GM19240 (cell line): ENCODE data around the gene NOS3.

ENCODE experiments used
- DNase-seq: peaks from one replicate; pipeline ENCODE4 v3.0.0; 2011; ENCODE audit warnings: low spot score; ENCODE audit not compliant: insufficient read length

Gene NOS3

GRCh38 chr7:150990416-150991186, at the start of gene NOS3:
Gene NOS3, plus strand, starts transcription at chr7:150991017. Its CDS starts 2,787 bp downstream, at chr7:150993804.
- DNase-seq, result no peak

GRCh38 chr7:150941351-150942000, 49.3 kb upstream of the NOS3 start:
- no peak for DNase-seq

DNA sequence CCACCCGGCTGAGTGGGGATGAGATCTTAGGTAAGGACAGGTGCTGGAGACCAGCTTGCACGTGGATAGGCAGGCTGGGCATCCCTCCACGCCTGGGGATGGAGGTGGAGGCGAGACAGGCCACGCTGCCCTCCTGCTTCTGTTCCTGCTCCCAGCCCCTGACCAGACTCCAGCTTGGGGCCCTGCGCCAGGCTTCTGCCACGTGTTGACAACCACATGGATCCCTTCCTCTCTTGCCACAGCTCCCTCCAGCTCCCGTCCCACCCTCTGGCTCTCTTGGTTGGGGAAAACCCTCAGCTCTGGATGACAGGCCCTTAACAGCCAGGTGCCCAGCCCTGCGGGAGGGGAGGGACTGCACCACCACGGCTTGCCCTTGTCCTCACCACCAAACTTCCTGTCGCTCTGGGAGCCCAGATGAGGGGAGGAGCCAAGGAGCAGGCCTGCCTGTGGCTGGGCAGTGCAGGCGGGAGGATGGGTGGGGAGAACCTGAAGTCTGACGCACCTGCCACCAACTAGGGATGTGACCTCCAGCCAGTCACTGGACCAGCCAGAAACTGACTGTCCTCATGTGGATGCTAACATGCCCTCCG, 48.7 kb upstream of the NOS3 start:
- DNase-seq, result no peak

GRCh38 chr7:150942591-150943452, 48.0 kb upstream of the NOS3 start:
- no peak for DNase-seq

DNA sequence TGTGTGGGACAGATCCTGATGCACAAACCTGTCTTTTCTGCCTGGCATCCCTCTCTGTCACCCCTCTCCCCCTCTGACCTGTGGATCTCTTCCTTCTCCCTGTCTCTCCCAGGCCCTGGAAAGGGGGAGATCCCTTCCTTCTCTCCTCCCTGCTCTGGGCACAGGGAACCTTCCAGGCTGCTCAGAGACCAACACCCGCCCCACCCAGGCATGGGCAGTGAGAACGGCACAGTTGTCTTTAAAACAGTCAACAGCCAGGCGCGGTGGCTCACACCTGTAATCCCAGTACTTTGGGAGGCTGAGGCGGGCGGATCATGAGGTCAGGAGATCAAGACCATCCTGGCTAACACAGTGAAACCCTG, 47.4 kb upstream of the NOS3 start:
- no peak for DNase-seq

DNA sequence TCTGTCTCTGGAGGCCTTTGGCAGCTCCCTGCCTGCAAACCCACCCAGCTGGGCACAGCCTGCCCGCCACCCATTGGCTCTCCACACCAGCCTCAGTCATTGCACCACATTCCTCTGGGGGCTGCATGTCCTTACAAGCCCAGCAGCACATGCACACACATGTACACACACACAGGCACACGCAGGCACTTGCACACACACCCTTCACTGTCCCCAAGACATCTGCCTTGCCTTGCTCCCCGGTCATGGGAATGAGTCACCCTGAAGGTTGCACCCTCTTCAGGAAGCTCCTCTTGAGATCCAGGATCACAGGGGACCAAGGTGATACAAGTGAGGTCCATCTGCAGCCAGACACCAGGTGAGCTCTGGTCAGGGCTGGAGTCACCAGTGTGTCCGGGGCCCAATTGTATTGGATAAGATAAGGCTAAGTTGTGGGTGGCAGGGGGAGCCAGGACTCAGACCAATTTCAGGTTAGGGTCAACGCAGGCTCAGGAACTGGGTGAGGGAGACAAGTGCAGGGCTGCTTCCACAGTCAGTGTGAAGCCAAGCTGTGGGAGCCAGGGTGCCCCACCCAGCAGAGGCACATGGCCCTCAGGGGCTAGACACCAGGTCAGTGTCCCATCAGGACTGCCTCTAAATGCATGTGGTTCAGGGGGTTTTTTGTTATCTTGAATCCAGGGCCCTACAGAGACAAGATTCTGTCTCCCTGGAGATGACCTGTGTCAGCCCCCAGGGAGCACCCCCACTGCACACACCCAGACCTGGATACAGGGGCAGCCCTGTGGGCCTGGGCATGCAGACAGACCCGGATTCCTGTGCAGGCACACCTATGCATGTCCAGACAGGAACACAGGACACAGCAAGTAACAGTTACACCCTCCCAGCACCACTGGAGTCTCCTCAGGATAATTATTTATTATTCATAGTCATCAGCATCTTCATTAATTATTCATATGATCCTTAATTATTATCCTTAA, 46.5 kb upstream of the NOS3 start:
- no peak for DNase-seq

DNA sequence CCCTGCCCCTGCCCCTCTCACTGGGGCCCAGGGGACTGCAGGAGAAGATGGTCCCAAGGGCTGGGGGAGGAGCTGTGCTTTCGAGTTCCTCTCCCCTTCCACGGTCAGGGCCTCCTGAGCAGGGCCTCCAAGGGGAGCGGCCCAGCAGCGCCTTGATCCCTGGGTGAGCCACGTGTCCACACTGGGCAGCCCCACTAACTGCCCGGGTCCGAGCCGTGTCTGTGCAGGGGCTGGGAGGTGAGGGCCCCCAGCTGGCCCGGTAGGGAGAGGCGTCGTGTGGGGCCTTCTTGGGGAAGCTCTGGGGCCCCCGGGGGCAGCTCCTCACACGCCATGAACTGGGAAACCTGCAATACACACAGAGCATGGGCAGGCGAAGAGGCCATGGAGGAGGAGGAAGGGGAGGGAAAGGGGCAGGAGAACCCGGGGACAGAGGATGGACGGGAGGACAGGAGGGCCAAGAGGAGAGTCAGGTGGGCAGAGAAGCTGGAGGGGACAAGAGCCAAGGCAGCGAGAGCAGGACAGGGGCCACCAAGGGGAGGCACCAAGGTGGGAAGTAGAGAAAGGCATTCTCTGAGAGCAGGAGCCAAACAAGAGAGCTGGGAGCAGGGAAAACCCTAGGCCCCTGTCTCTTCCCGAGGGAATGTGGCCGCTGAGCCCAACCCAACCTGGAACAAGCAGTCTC, 45.5 kb upstream of the NOS3 start:
- DNase-seq, result no peak

- DNase-seq, result no peak
Observed at GRCh38 chr7:150945853-150946420, 44.9 kb upstream of the NOS3 start.

DNA sequence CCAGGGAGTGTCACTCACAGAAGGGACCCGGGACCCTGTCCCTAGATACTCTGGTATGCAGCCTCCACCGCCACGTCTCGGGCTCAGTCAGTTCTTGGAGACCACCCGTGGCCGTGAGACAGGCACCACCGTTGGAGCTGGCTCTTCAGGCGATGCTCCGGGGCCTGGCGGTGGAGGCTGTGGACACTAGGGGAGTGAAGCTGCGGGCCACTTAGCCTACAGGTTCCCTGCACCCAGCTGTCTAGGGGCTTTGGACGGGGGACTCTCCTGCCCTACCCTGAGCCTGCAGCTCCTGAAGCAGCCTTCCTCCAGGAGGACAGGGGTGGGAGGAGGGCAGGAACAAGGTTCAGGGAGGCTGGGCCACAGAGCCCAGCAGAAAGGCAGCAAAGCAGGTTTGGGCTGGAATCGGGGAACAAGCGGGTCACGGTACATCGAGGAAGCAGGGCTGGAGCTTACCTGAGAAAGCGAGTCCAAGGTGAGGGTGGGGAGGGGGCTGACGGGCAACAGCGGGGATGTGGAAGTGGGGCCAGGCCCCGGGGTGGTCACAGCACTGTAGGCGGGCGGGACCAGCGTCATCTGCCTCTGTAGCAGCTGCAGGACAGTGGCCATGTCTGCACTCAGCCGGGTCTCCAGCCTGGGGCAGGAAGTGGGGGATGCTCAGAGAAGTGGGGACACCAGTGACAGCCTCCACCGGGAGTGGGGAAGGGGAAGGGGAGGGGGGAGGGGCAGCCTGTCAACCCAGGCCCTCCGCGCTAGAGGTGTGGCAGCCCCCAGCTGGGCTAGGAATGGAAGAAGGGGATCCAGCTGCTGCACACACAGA, 44.2 kb upstream of the NOS3 start:
- DNase-seq, result no peak

GRCh38 chr7:150947241-150947745, 43.5 kb upstream of the NOS3 start:
- DNase-seq, result no peak

DNA sequence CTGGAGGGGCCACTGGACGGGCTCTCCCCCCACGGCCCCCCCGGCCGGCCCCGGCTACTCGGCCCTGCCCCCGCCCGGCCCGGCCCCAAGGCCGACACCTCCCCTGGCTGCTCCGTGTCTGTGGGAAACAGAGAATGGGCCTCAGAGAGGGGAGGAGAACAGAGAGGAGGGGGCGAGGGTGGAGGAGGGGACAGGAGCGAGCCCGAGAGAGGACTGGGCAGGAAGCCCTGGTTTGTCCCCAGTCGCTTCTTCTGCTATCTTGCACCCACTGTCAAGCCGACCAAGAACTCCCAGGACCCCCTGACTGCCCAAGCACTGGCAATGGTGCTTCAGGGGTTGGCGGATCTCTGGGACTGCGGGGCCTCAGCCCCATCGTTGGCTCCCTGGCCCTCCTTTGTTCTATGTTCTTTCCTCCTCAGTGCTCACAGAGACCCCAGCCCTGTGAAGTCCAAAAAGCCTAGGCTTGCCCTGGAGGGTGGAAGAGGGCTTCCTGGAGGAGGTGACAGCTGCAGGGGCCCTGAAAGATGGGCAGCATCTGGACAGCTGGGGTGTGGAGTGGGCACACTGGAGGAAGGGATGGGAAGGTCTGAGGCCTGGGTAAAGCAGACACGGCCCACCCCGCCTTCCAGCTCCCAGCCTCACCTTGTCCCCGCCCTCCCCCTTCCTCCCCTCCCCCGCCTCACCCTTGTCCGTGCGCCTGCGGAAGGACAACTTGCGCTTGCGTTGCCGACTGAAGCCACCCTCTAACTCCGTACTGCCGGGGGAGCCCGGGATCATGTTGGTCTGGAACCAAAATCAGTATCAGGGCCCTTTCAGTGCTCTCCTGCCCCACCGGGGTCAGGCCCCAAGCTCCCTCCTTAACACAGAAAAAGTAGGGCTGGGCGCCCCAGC, 42.8 kb upstream of the NOS3 start:
- no peak for DNase-seq

DNA sequence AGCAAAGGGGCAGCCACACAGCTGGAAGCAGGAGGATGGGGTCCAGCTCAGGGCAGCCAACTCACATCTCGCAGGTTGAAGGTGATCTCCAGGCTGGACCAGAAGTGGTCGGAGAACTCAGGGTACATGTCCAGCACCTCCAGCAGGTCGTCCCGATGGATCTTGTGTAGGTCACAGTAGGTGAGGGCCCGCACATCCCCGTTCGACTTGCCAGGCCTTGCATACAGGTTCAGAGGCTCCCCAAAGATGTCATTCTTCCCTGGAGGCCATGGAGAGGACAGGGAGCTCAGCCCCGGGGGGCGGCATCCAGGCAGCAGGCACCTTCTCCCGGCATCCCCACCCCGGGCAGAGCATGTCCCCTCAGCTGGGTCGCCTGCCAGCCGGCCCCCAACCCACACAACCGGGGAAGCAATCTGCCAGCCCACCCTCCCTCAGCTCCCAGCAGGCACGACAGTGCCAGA, 42.0 kb upstream of the NOS3 start:
- DNase-seq, result no peak

- no peak for DNase-seq
Observed at GRCh38 chr7:150949564-150949963, 41.3 kb upstream of the NOS3 start.

- no peak for DNase-seq
Observed at GRCh38 chr7:150949971-150950491, 40.8 kb upstream of the NOS3 start.

DNA sequence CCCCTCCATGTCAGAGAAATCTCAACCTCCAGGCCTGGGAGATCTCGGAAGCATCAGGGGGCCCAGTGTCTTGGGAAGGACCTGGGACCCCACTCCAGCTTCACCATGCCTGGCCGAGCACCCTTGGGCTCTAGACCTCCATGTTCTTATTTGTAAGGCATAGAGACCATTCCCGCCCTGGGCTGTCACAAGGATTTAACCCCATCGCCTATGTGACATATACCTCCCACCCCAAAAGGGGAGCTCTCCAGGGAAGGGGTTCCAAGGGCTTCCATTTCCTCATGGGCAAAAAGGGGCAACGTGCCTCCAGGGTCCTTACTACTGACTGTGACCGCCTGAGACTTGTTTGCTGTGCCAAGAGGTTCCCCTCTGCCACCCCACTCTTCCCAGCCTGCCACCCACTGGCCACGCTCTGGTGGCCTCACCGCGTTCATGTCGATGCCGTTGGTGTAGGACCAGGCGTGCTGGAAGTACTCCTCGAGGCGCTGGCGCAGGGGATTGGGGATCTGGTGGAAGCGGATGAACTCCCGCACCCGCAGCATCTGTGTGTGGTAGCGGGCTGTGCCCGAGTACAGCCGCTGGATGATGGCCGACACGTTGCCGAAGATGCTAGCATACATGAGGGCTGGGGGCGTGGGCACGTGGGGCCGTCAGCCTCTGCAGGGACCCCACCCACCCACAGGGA, 40.2 kb upstream of the NOS3 start:
- no peak for DNase-seq

GRCh38 chr7:150951181-150951520, 39.7 kb upstream of the NOS3 start:
- no peak for DNase-seq

DNA sequence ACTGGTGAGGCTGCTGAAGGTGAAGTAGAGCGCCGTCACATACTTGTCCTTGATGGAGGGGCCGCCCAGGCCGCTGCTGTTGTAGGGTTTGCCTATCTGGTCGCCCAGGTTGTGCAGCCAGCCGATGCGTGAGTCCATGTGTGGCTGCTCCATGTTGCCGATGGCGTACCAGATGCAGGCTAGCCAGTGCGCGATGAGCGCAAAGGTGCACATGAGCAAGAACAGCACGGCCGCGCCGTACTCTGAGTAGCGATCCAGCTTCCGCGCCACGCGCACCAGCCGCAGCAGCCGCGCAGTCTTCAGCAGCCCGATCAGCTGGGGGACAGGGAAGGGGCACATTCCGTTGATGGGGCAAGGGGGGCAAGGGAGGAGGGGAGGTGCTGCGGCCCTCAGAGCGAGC, 39.3 kb upstream of the NOS3 start:
- DNase-seq, result no peak
